ENCODE results near the gene TAF3.

The TAF3 gene

DNA sequence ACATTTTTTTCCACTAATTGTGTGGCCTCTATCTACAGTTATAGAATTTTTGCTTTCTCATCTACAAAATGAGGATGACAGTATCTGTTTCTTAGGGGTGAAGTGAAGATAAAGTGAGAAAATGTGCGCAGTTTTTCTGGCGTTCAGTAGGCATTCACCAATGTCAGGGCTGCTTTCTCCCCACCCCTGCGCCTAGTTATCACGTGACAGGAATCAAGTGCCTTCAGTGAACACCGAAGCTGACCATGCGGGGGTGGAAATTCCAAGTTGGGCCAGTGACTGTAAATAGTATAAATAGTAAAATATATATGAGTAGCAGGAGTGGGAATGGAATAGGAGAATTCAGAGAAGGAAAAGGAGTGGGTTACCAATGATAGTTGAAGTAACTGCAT, 77.4 kb downstream of the TAF3 start:
- no peak overlapping the region for H2AFZ ChIP-seq (ENCODE audit: low read length)
- H4K20me1 ChIP-seq (ENCODE audit: insufficient read depth, low read length), result no peaks in the 10 kb centered on the region
- DNase-seq, result no peak
- H3K9ac ChIP-seq (ENCODE audit: low read length), result no peak overlapping the region
- TF ChIP-seq, protein P1, sequence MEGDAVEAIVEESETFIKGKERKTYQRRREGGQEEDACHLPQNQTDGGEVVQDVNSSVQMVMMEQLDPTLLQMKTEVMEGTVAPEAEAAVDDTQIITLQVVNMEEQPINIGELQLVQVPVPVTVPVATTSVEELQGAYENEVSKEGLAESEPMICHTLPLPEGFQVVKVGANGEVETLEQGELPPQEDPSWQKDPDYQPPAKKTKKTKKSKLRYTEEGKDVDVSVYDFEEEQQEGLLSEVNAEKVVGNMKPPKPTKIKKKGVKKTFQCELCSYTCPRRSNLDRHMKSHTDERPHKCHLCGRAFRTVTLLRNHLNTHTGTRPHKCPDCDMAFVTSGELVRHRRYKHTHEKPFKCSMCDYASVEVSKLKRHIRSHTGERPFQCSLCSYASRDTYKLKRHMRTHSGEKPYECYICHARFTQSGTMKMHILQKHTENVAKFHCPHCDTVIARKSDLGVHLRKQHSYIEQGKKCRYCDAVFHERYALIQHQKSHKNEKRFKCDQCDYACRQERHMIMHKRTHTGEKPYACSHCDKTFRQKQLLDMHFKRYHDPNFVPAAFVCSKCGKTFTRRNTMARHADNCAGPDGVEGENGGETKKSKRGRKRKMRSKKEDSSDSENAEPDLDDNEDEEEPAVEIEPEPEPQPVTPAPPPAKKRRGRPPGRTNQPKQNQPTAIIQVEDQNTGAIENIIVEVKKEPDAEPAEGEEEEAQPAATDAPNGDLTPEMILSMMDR (IDR thresholded peaks at IDR 0.05; ENCODE audit: low read length), result no peak
- TF ChIP-seq EZH2 (optimal IDR thresholded peaks at IDR 0.05; ENCODE audit: low read depth, low read length) (no peak), EZH2phosphoT487 (IDR thresholded peaks at IDR 0.05; ENCODE audit: low read length) (no peak)
- H3K9me3 ChIP-seq (replicated peaks; ENCODE audit: insufficient read depth, low read length), result no peaks in the 10 kb centered on the region
- no peaks in the 10 kb centered on the region for H3K27me3 ChIP-seq (replicated peaks; ENCODE audit: insufficient read depth, low read length)
- H3K4me1 ChIP-seq (ENCODE audit: low read length), result no peaks in the 10 kb centered on the region
- H3K9me2 ChIP-seq (replicated peaks; ENCODE audit: insufficient read depth, low read length), result no peaks in the 10 kb centered on the region
- H3K36me3 ChIP-seq (replicated peaks; ENCODE audit: insufficient read depth, low read length), result no peaks in the 10 kb centered on the region
- H3K4me3 ChIP-seq (ENCODE audit: low read length), result no peak overlapping the region
- H3F3A ChIP-seq (ENCODE audit: insufficient read depth, low read length), result no peaks in the 10 kb centered on the region
- no peak overlapping the region for H3K4me2 ChIP-seq (ENCODE audit: low read depth, low read length)
- H3K27ac ChIP-seq (ENCODE audit: low read length), result no peak overlapping the region
- 0 out of 2 replicates have a peak, but pooled peaks cover 6% of the 10 kb centered on the region for H3K79me2 ChIP-seq (ENCODE audit: low read length)

DNA sequence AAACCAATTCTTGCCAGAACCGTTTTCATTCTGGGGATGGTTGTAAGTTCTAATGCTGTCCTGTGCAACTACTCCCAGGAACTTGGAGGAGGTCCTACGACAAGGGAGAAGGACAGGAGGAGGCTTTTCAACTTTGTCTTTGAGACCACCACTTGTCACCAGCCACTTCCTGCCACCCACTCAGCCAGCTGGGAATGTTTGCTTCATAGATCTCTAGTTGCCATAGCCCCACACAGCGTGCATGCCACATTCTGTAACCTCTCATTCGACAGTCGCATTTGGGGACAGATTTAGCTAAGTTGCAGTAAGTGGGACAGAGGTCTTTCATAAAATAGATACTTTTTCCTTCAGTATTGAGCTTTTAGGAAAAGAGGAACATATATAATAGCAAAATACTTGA, 78.0 kb downstream of the TAF3 start:
- Histone ChIP-seq H3F3A (ENCODE audit: insufficient read depth, low read length) (no peaks in the 10 kb centered on the region), H3K4me2 (ENCODE audit: low read depth, low read length) (no peak overlapping the region), H3K4me3 (ENCODE audit: low read length) (no peak overlapping the region), H3K9me2 (replicated peaks; ENCODE audit: insufficient read depth, low read length) (no peaks in the 10 kb centered on the region), H2AFZ (ENCODE audit: low read length) (no peak overlapping the region), H3K9ac (ENCODE audit: low read length) (no peak overlapping the region), H3K27ac (ENCODE audit: low read length) (no peak overlapping the region), H3K36me3 (replicated peaks; ENCODE audit: insufficient read depth, low read length) (no peaks in the 10 kb centered on the region), H4K20me1 (ENCODE audit: insufficient read depth, low read length) (no peaks in the 10 kb centered on the region), H3K9me3 (replicated peaks; ENCODE audit: insufficient read depth, low read length) (no peaks in the 10 kb centered on the region), H3K4me1 (ENCODE audit: low read length) (no peaks in the 10 kb centered on the region), H3K27me3 (replicated peaks; ENCODE audit: insufficient read depth, low read length) (no peaks in the 10 kb centered on the region), H3K79me2 (ENCODE audit: low read length) (0 out of 2 replicates have a peak, but pooled peaks cover 6% of the 10 kb centered on the region)
- DNase-seq, result no peak
- TF ChIP-seq, protein P1 (IDR thresholded peaks at IDR 0.05; ENCODE audit: low read length), result no peak

DNA sequence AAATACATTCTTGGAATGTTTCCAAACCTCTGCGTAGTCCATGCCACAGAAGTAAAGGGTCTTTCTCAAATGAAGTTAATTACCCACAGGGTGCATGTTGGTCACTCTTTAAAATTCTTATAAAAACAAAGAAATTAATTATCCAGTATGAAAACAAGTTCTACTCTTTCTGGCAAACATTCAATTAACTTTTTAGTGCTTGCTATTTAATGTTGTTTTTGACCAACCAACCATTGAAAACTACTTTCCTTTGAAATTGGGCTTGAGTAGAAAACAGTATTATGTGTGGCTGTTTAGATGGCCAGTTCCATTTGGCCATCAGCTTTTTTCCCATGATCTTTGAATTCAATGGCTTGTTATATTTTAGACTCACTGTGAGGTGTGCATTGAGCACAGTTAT, 83.0 kb downstream of the TAF3 start:
- Histone ChIP-seq H3K79me2 (ENCODE audit: low read length) (0 out of 2 replicates have a peak, but pooled peaks cover 4% of the 10 kb centered on the region), H3K36me3 (replicated peaks; ENCODE audit: insufficient read depth, low read length) (no peaks in the 10 kb centered on the region), H4K20me1 (ENCODE audit: insufficient read depth, low read length) (no peaks in the 10 kb centered on the region), H3F3A (ENCODE audit: insufficient read depth, low read length) (no peaks in the 10 kb centered on the region), H3K4me1 (ENCODE audit: low read length) (no peaks in the 10 kb centered on the region), H3K4me2 (ENCODE audit: low read depth, low read length) (no peak overlapping the region), H3K4me3 (ENCODE audit: low read length) (no peak overlapping the region), H3K9ac (ENCODE audit: low read length) (no peak overlapping the region), H2AFZ (ENCODE audit: low read length) (no peak overlapping the region), H3K9me2 (replicated peaks; ENCODE audit: insufficient read depth, low read length) (no peaks in the 10 kb centered on the region), H3K27ac (ENCODE audit: low read length) (no peak overlapping the region), H3K27me3 (replicated peaks; ENCODE audit: insufficient read depth, low read length) (no peaks in the 10 kb centered on the region), H3K9me3 (replicated peaks; ENCODE audit: insufficient read depth, low read length) (no peaks in the 10 kb centered on the region)
- no peak for DNase-seq
- TF ChIP-seq EZH2 (optimal IDR thresholded peaks at IDR 0.05; ENCODE audit: low read depth, low read length), result no peak

DNA sequence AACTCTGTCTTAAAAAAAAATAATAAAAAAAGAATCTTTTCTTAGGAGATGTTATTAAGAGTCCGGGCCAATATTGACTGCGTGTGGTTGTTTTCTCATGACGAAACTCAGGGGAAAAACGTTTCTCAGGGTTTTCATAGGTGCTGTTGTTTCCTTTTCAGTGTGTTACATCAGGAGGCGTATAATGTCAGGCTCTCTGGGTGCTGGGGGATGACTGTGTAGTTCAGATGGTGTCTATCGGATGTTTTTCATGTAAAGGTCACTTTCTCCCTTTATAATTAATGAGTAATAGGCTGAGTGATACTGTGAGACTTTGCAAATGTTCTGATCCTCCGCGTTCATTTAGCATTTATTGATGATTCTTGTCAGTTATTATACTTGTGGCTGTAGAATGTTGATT, 84.1 kb downstream of the TAF3 start:
- no peaks in the 10 kb centered on the region for H3F3A ChIP-seq (ENCODE audit: insufficient read depth, low read length)
- no peaks in the 10 kb centered on the region for H3K9me2 ChIP-seq (replicated peaks; ENCODE audit: insufficient read depth, low read length)
- TF ChIP-seq EZH2phosphoT487 (IDR thresholded peaks at IDR 0.05; ENCODE audit: low read length) (no peak), EZH2 (optimal IDR thresholded peaks at IDR 0.05; ENCODE audit: low read depth, low read length) (no peak)
- TF ChIP-seq, protein P1 (IDR thresholded peaks at IDR 0.05; ENCODE audit: low read length), result no peak
- no peak for DNase-seq
- H2AFZ ChIP-seq (ENCODE audit: low read length), result no peak overlapping the region
- no peak overlapping the region for H3K27ac ChIP-seq (ENCODE audit: low read length)
- no peaks in the 10 kb centered on the region for H3K36me3 ChIP-seq (replicated peaks; ENCODE audit: insufficient read depth, low read length)
- no peak overlapping the region for H3K9ac ChIP-seq (ENCODE audit: low read length)
- H3K9me3 ChIP-seq (replicated peaks; ENCODE audit: insufficient read depth, low read length), result no peaks in the 10 kb centered on the region
- 0 out of 2 replicates have a peak, but pooled peaks cover 4% of the 10 kb centered on the region for H3K79me2 ChIP-seq (ENCODE audit: low read length)
- no peak overlapping the region for H3K4me3 ChIP-seq (ENCODE audit: low read length)
- no peak overlapping the region for H3K4me2 ChIP-seq (ENCODE audit: low read depth, low read length)
- H3K4me1 ChIP-seq (ENCODE audit: low read length), result no peaks in the 10 kb centered on the region
- H3K27me3 ChIP-seq (replicated peaks; ENCODE audit: insufficient read depth, low read length), result no peaks in the 10 kb centered on the region
- no peaks in the 10 kb centered on the region for H4K20me1 ChIP-seq (ENCODE audit: insufficient read depth, low read length)
